Pancreas (tissue), 10 donors: ENCODE data around the gene BTF3. TPM values are rescaled to one million over a fixed set of nuclear protein-coding genes. Genes with fewer than 3 reads are reported as not detected.

ENCODE experiments used
- ATAC-seq, 4 donors: fragments of 200-7000 bp; cut with Tn5 transposase; one replicate each; pipeline versions ENCODE4 v1.8.0 to v1.9.1; 2020; ENCODE audit warnings: mild to moderate bottlenecking in 4 of 4, moderate library complexity in 4 of 4
- DNase-seq, 6 donors: peaks; one replicate each; pipeline ENCODE4 v3.0.0-alpha.2; 2020
- FAIRE-seq: peaks from 2 replicates; lab custom pipeline; 2012; peaks lifted over from hg19 to GRCh38; lab: Jason Lieb, UNC
- H3K27ac ChIP-seq, 4 donors: fragments of 200-600 bp; sonication (generic); 1 replicate in 3 of 4; 2 replicates in 1 of 4; pipeline versions ENCODE4 v1.5.0 to v1.8.0; 2020
- H3K27me3 ChIP-seq, 4 donors: fragments of 200-600 bp; one replicate each; pipeline ENCODE4 v1.8.0; 2021
- H3K36me3 ChIP-seq, 3 donors: fragments of 200-600 bp; sonication (generic) in 1 of 3; one replicate each; pipeline versions ENCODE4 v1.5.0 to v1.8.0; 2020 to 2021
- H3K4me1 ChIP-seq, 3 donors: fragments of 200-600 bp; one replicate each; pipeline ENCODE4 v1.8.0; 2021
- H3K4me3 ChIP-seq, 4 donors: fragments of 200-600 bp; sonication (generic) in 2 of 4; one replicate each; pipeline versions ENCODE4 v1.5.0 to v1.8.0; 2020 to 2021
- H3K9me3 ChIP-seq, 4 donors: fragments of 200-600 bp; one replicate each; pipeline ENCODE4 v1.8.0; 2021
- WGBS, 2 donors: extraction: QIAGEN DNeasy Blood & Tissue Kit; methylation state at CpG; one replicate each; pipeline ENCODE4 v1.1.7; 2013; 5-methylcytosine and 5-hydroxymethylcytosine counted together
- intact Hi-C, 3 donors: fragments of 100-400 bp; cut with DNase I; formaldehyde crosslinking; loops; one replicate each; pipeline versions ENCODE4 v1.11.1 to v1.14.2; 2022
- polyA plus RNA-seq, 2 donors: library from polyadenylated mRNA; stranded (reverse); fragments of 200-250 nt; gene quantifications; one replicate each; pipeline ENCODE4 v1.2.3, GENCODE V29; 2013
- total RNA-seq, 6 donors: library from RNA; stranded (reverse); fragmentation: NEBNext Ultra II Directional in 4 of 6; extraction: Animal tissue kit (Norgen Biotek cat#: 25700) in 4 of 6; gene quantifications; one replicate each; pipeline versions ENCODE4 v1.2.1 to v1.2.4, GENCODE V29; 2021 to 2023
- TF ChIP-seq, protein P1 (sequence below), 4 donors: fragments of 200-600 bp; sonication (generic) in 3 of 4; IDR thresholded peaks; one replicate each; pipeline versions ENCODE4 v1.5.0 to v1.8.0; 2021; ENCODE audit warnings: antibody characterized with exemption in 4 of 4
- donor health status: healthy with polysubstance abuse.
- donor health status: DM: no; HTN: no; CAD: no; lungs with moderate emphysema.
- donor health status: DM: no; HTN: no; CAD: no.
- donor health status: control.
- donor health status: control.
- donor health status: Bipolar disorder and iron deficiency.
- donor health status: DM: yes; HTN: yes; CAD: no.
- donor health status: DM: no; HTN: no; CAD: no.
- donor health status: DM: no; HTN: no; CAD: no.
- donor health status: DM: yes; HTN: yes; CAD: no.

Gene BTF3
- total and polyA plus RNA-seq, 8 donors, result 203 to 366 (median 292) TPM

DNA sequence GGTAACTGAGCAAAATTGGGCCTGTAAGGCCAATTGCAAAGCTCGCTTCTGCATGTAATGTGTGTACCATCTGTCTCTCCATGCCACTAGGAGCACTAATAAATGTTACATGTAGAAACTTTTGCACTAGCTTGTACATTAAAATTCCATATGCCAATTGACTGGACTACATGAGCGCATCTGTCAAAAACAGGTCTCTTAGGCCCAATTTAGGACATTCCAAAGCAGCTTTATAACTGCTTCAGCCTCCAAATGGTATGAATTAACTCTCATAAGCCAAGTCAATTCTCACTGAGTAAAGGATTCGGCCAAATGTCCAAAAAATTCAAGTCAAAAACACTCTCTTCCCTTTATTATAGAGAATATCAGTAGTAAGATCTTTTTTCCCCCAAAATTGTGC is 26.1 kb upstream of the BTF3 start:
- Histone ChIP-seq H3K4me3 (no peak overlapping the region), H3K36me3 (no peaks in the 10 kb centered on the region), H3K27ac (no peak overlapping the region), H3K27me3 (no peaks in the 10 kb centered on the region), H3K4me1 (no peaks in the 10 kb centered on the region), H3K9me3 (no peaks in the 10 kb centered on the region)
- intact Hi-C loops, result no loop called here
- FAIRE-seq (no peak), DNase-seq (no peak), ATAC-seq (no peak)
- TF ChIP-seq, protein P1, sequence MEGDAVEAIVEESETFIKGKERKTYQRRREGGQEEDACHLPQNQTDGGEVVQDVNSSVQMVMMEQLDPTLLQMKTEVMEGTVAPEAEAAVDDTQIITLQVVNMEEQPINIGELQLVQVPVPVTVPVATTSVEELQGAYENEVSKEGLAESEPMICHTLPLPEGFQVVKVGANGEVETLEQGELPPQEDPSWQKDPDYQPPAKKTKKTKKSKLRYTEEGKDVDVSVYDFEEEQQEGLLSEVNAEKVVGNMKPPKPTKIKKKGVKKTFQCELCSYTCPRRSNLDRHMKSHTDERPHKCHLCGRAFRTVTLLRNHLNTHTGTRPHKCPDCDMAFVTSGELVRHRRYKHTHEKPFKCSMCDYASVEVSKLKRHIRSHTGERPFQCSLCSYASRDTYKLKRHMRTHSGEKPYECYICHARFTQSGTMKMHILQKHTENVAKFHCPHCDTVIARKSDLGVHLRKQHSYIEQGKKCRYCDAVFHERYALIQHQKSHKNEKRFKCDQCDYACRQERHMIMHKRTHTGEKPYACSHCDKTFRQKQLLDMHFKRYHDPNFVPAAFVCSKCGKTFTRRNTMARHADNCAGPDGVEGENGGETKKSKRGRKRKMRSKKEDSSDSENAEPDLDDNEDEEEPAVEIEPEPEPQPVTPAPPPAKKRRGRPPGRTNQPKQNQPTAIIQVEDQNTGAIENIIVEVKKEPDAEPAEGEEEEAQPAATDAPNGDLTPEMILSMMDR (IDR thresholded peaks at IDR 0.05), result no peak
- 53 to 88% methylated on average over 3 of the region's 3 CpGs for WGBS, 2 donors

- intact Hi-C loops, result no loop called here
Observed at GRCh38 chr5:73480500-73480899, 17.7 kb upstream of the BTF3 start.

DNA sequence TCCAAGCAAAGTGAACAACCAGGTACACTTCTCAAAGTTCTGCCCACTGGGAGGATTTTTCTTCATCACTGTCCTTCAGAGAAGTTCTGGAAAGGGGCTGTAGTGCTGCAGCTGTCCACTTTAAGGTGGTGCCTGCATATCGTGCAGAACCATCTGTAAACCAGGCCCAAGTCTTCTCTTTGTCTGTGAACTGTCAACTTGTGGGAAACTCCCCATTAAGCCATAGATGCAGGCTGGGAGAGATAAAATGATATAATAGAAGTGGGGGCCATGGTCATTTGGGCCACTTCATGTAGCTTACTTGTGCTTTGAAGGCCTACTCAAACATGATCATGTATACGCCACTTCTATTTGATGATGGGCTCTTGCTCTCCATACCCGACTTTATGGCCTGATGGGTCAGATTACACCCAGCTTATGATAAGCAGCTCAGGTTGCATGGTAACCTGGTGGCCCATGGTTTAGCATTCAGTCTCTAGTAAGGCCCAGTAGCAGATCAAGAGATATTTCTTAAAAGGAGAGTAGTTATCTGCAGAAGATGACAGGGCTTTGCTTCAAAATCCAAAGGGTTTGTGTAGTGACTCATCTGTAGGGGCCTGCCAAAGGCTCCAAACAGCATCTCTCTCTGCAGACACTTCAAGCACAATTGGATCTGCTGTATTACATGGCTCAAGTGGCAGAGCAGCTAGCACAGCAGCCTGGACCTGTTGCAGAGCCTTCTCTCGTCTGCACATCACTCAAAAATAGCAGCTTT is 15.7 kb upstream of the BTF3 start:
- no peaks in the 10 kb centered on the region for H3K4me1 ChIP-seq
- 77 to 86% methylated on average over 4 of the region's 4 CpGs for WGBS, 2 donors
- FAIRE-seq, result no peak
- H3K4me3 ChIP-seq, result no peak overlapping the region
- H3K36me3 ChIP-seq, result no peaks in the 10 kb centered on the region
- TF ChIP-seq, protein P1 (IDR thresholded peaks at IDR 0.05), result no peak
- H3K9me3 ChIP-seq, result no peaks in the 10 kb centered on the region
- H3K27ac ChIP-seq, result no peak overlapping the region
- DNase-seq, result no peak
- H3K27me3 ChIP-seq, result peaks cover 0 to 3% (median 0%) of the 10 kb centered on the region in 4 donors
- intact Hi-C loops, result no loop called here
- no peak for ATAC-seq

More at GRCh38 chr5:73480500-73480899, 17.7 kb upstream of the BTF3 start:
- Histone ChIP-seq H3K27ac (no peak overlapping the region), H3K9me3 (no peaks in the 10 kb centered on the region), H3K27me3 (no peaks in the 10 kb centered on the region), H3K4me1 (no peaks in the 10 kb centered on the region), H3K36me3 (no peaks in the 10 kb centered on the region), H3K4me3 (no peak overlapping the region)
- no peak for DNase-seq
- no peak for ATAC-seq
- TF ChIP-seq, protein P1 (IDR thresholded peaks at IDR 0.05), result no peak
- 59 to 84% methylated on average over 1 of the region's 1 CpG for WGBS, 2 donors
- FAIRE-seq, result no peak

GRCh38 chr5:73483676-73484075 is 14.6 kb upstream of the BTF3 start:
- H3K36me3 ChIP-seq, result no peaks in the 10 kb centered on the region
- H3K4me3 ChIP-seq, result no peak overlapping the region
- H3K9me3 ChIP-seq, result no peaks in the 10 kb centered on the region
- ATAC-seq, result no peak
- 61 to 71% methylated on average over 4 of the region's 4 CpGs for WGBS, 2 donors
- TF ChIP-seq, protein P1 (IDR thresholded peaks at IDR 0.05), result no peak
- no peak for FAIRE-seq
- H3K4me1 ChIP-seq, result no peaks in the 10 kb centered on the region
- intact Hi-C loops, result no loop called here
- no peak overlapping the region for H3K27ac ChIP-seq
- no peak for DNase-seq
- H3K27me3 ChIP-seq, result peaks cover 0 to 3% (median 0%) of the 10 kb centered on the region in 4 donors

GRCh38 chr5:73484511-73484910 is 13.7 kb upstream of the BTF3 start:
- intact Hi-C loops, result no loop called here
- H3K27me3 ChIP-seq, result peaks cover 0 to 3% (median 0%) of the 10 kb centered on the region in 4 donors
- WGBS, 2 donors, result 69 to 90% methylated on average over 1 of the region's 1 CpG
- DNase-seq, result no peak
- no peak overlapping the region for H3K27ac ChIP-seq
- no peaks in the 10 kb centered on the region for H3K9me3 ChIP-seq
- no peak overlapping the region for H3K4me3 ChIP-seq
- FAIRE-seq, result no peak
- TF ChIP-seq, protein P1 (IDR thresholded peaks at IDR 0.05), result no peak
- H3K4me1 ChIP-seq, result no peaks in the 10 kb centered on the region
- no peak for ATAC-seq
- H3K36me3 ChIP-seq, result no peaks in the 10 kb centered on the region
